Measurements from ENCODE around the gene KLF11.

KLF11 gene

DNA sequence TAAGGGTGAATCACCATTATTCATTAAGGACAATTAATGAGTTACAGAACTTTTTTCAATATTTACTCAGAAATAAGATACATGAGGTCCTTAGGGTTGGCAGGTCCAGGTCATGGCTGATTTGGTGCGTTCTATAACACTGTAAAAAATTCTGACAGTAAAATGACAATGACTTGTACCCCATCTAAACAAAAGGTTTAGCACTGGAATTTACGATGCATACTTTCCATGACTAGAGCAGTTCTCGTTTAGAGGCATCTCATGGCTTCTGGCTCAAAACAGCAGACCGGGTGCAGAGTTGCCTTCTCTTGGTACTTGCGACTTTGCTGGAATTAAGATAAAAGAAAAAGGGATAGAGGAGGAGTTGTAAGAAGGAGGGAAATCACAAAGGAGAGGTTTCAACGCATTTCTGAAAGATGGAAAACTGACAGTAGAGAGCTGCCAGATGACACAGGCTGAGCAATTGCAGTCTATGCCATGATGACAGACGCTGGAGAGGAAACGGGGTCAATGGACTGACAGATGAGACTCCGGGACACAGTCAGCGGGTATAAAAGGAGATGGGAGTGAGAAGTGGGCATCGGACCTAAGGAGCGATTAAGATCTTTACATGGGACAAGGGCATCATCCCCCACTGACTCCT lies 41.0 kb downstream of the KLF11 start:
- TF ChIP-seq TCF12 (IDR thresholded peaks at IDR 0.05; ENCODE audit: low read depth) = no peak
- TF ChIP-seq, protein P1, sequence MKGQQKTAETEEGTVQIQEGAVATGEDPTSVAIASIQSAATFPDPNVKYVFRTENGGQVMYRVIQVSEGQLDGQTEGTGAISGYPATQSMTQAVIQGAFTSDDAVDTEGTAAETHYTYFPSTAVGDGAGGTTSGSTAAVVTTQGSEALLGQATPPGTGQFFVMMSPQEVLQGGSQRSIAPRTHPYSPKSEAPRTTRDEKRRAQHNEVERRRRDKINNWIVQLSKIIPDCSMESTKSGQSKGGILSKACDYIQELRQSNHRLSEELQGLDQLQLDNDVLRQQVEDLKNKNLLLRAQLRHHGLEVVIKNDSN (IDR thresholded peaks at IDR 0.05) = no peak
- no peak for TF ChIP-seq CEBPB (IDR thresholded peaks at IDR 0.05)
- no peak for TF ChIP-seq EGR1 (IDR thresholded peaks at IDR 0.05)
- no peak for TF ChIP-seq TEAD4 (IDR thresholded peaks at IDR 0.05)
- no peak for TF ChIP-seq RAD21 (IDR thresholded peaks at IDR 0.05; ENCODE audit: low read depth)
- TF ChIP-seq CREB1 (IDR thresholded peaks at IDR 0.05; ENCODE audit: low read depth) = no peak
- TF ChIP-seq YY1 (IDR thresholded peaks at IDR 0.05; ENCODE audit: low read depth) = no peak
- TF ChIP-seq NFIC (IDR thresholded peaks at IDR 0.05) = no peak
- no peak for TF ChIP-seq EP300 (IDR thresholded peaks at IDR 0.05; ENCODE audit: borderline replicate concordance)
- TF ChIP-seq, protein P2, sequence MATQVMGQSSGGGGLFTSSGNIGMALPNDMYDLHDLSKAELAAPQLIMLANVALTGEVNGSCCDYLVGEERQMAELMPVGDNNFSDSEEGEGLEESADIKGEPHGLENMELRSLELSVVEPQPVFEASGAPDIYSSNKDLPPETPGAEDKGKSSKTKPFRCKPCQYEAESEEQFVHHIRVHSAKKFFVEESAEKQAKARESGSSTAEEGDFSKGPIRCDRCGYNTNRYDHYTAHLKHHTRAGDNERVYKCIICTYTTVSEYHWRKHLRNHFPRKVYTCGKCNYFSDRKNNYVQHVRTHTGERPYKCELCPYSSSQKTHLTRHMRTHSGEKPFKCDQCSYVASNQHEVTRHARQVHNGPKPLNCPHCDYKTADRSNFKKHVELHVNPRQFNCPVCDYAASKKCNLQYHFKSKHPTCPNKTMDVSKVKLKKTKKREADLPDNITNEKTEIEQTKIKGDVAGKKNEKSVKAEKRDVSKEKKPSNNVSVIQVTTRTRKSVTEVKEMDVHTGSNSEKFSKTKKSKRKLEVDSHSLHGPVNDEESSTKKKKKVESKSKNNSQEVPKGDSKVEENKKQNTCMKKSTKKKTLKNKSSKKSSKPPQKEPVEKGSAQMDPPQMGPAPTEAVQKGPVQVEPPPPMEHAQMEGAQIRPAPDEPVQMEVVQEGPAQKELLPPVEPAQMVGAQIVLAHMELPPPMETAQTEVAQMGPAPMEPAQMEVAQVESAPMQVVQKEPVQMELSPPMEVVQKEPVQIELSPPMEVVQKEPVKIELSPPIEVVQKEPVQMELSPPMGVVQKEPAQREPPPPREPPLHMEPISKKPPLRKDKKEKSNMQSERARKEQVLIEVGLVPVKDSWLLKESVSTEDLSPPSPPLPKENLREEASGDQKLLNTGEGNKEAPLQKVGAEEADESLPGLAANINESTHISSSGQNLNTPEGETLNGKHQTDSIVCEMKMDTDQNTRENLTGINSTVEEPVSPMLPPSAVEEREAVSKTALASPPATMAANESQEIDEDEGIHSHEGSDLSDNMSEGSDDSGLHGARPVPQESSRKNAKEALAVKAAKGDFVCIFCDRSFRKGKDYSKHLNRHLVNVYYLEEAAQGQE (IDR thresholded peaks at IDR 0.05; ENCODE audit: low read depth) = no peak
- no peak for TF ChIP-seq TAF1 (IDR thresholded peaks at IDR 0.05; ENCODE audit: low read depth)
- TF ChIP-seq FOXM1 (IDR thresholded peaks at IDR 0.05; ENCODE audit: borderline replicate concordance, low read depth) = no peak
- TF ChIP-seq ZBTB7A (IDR thresholded peaks at IDR 0.05; ENCODE audit: low read depth) = no peak
- TF ChIP-seq, protein P3, sequence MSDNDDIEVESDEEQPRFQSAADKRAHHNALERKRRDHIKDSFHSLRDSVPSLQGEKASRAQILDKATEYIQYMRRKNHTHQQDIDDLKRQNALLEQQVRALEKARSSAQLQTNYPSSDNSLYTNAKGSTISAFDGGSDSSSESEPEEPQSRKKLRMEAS (IDR thresholded peaks at IDR 0.05) = no peak

DNA sequence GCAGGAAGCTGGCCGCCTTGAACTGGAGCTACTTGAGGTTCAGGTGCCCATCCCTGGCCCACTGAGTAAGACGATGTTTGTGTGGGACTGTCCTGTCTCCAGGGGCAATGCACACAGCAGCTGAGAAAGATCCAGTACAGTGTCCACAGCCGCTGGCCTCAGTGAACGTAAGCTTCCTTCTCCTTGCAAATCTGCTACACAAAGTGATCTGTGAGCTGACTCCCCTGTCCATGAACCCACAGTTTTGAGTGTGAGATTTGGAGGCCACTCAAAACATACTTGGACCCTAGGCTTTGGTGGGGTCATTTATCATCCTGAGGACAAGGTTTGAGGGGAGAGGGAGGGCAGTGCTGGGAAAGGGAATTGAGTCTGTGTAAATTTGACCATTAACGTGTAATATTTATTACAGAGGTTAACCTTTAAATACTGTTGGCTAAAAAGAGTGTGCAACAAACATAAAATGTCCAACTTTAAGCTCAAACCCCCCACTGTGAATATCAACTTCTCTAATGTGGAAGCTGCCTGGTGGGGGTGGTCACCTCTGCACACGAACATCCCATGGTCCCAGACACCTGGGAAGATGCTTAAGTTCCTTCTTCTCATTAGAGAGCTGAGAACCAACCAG lies 41.8 kb downstream of the KLF11 start:
- TF ChIP-seq FOXM1 (IDR thresholded peaks at IDR 0.05; ENCODE audit: borderline replicate concordance, low read depth) (no peak), RAD21 (IDR thresholded peaks at IDR 0.05; ENCODE audit: low read depth) (no peak), CEBPB (IDR thresholded peaks at IDR 0.05) (no peak), YY1 (IDR thresholded peaks at IDR 0.05; ENCODE audit: low read depth) (no peak), ZBTB7A (IDR thresholded peaks at IDR 0.05; ENCODE audit: low read depth) (no peak), NFIC (IDR thresholded peaks at IDR 0.05) (no peak), CREB1 (IDR thresholded peaks at IDR 0.05; ENCODE audit: low read depth) (no peak), EP300 (IDR thresholded peaks at IDR 0.05; ENCODE audit: borderline replicate concordance) (no peak), TEAD4 (IDR thresholded peaks at IDR 0.05) (no peak), EGR1 (IDR thresholded peaks at IDR 0.05) (no peak), TCF12 (IDR thresholded peaks at IDR 0.05; ENCODE audit: low read depth) (no peak), TAF1 (IDR thresholded peaks at IDR 0.05; ENCODE audit: low read depth) (no peak)
- TF ChIP-seq, protein P3 (IDR thresholded peaks at IDR 0.05) = no peak
- TF ChIP-seq, protein P2 (IDR thresholded peaks at IDR 0.05; ENCODE audit: low read depth) = no peak
- TF ChIP-seq, protein P1 (IDR thresholded peaks at IDR 0.05) = no peak

DNA sequence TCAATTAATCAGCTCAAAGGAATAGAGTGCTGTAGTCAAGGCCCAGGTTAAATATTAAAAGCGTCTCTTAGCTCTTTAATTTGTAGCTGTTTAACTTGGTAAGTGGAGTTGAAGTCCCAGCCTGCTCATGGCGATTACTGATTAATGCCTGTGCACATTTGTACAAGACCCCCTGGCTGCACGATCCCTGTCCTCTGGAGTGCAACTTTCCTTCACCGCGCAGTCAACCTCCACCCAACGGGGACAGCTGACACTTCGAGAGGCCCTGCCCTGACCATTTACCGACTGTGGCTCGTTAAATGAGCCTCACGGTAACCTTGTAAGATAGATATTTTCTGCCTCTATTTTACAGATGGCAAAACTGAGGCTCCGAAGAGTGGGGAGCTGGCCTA lies 42.3 kb downstream of the KLF11 start:
- TF ChIP-seq FOXM1 (IDR thresholded peaks at IDR 0.05; ENCODE audit: borderline replicate concordance, low read depth) (no peak), CEBPB (IDR thresholded peaks at IDR 0.05) (no peak), RAD21 (IDR thresholded peaks at IDR 0.05; ENCODE audit: low read depth) (no peak), EGR1 (IDR thresholded peaks at IDR 0.05) (no peak), TEAD4 (IDR thresholded peaks at IDR 0.05) (no peak), CREB1 (IDR thresholded peaks at IDR 0.05; ENCODE audit: low read depth) (no peak)
- TF ChIP-seq, protein P1 (IDR thresholded peaks at IDR 0.05) = no peak

DNA sequence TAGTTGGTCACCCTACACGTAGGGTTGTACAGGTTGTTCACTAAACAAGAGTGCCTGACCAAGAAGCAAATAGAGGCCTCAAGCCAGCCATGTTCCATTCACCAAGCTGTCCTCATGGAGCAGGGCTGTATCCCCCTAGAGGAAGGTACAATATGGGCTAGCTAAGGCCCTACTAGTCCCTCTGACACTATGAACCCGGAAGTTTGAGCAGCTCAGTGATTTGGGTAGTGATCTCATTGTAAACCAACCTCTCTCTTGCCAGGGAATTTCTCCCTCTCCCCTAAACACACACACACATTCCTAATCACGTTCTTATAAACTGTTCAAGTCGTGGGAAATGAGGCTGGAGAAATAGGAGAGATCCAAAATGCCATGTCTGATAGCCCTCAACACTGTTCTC lies 43.6 kb downstream of the KLF11 start:
- no peak for TF ChIP-seq NFIC (IDR thresholded peaks at IDR 0.05)
- TF ChIP-seq EP300 (IDR thresholded peaks at IDR 0.05; ENCODE audit: borderline replicate concordance) = no peak
- TF ChIP-seq TAF1 (IDR thresholded peaks at IDR 0.05; ENCODE audit: low read depth) = no peak
- no peak for TF ChIP-seq ZBTB7A (IDR thresholded peaks at IDR 0.05; ENCODE audit: low read depth)
- TF ChIP-seq EGR1 (IDR thresholded peaks at IDR 0.05) = no peak
- no peak for TF ChIP-seq FOXM1 (IDR thresholded peaks at IDR 0.05; ENCODE audit: borderline replicate concordance, low read depth)
- no peak for TF ChIP-seq YY1 (IDR thresholded peaks at IDR 0.05; ENCODE audit: low read depth)
- TF ChIP-seq RAD21 (IDR thresholded peaks at IDR 0.05; ENCODE audit: low read depth) = no peak
- TF ChIP-seq, protein P1 (IDR thresholded peaks at IDR 0.05) = no peak
- TF ChIP-seq CREB1 (IDR thresholded peaks at IDR 0.05; ENCODE audit: low read depth) = no peak
- TF ChIP-seq, protein P2 (IDR thresholded peaks at IDR 0.05; ENCODE audit: low read depth) = no peak
- TF ChIP-seq TEAD4 (IDR thresholded peaks at IDR 0.05) = no peak
- no peak for TF ChIP-seq CEBPB (IDR thresholded peaks at IDR 0.05)
- TF ChIP-seq, protein P3 (IDR thresholded peaks at IDR 0.05) = no peak
- TF ChIP-seq TCF12 (IDR thresholded peaks at IDR 0.05; ENCODE audit: low read depth) = no peak
